GM21447 (cell line): Measurements from ENCODE around the gene P2RX3.
"Not testable (repeated sequence)": the region's sequence is repeated elsewhere in the genome, so short reads cannot be mapped to it uniquely, and the experiment has no call there.

Experiments
- ATAC-seq: cut with Tn5 transposase; IDR thresholded peaks from one replicate; pipeline ENCODE4 v1.9.1; 2021; ENCODE audit not compliant: unreplicated experiment

Gene P2RX3

DNA sequence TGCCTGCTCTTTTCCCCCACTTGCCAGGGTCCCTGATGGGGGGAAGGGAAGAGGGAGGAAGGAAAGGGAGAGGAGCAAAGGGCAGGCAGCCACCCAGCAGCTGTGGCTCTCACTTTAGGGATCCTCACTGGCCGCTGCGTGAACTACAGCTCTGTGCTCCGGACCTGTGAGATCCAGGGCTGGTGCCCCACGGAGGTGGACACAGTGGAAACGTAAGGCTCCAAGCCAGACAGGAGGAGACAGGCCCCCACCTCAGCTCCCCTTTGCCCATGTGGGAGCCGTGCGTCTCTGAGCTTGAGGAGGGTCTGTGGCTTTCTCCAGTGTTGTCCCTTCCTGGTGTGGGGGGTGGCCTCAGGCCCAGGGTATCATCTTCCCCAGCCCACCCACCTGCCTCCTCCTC, 9.9 kb downstream of the P2RX3 start:
- no peak for ATAC-seq

DNA sequence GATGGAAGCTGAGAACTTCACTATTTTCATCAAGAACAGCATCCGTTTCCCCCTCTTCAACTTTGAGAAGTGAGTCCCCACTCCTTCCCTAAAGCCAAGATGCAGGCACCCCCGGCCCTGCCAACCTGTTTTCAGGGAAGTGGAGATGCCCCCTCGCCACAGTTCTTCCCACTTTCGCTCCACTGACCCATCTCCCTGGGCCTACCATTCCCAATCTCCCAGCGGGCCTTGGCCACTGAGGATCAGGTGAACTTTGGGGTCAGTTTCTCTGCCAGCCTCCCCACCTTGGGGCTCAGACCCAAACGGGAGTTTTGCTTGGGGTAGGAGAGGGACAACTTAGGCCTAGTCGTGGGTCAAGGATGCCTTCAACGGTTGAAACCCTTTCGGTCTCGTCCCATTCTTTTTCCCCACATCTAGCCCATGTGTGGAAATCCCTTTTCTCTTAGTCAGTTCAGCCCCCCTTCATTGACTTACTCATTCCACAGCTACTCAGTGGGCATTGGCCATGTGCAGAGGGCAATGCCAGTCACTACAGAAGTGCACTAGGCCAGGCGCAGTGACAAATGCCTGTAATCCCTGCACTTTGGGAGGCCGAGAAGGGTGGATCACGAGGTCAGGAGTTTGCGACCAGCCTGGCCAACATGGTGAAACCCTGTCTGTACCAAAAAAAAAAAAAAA, 10.6 kb downstream of the P2RX3 start:
- no peak for ATAC-seq

GRCh38 chr11:57349491-57350274, 11.5 kb downstream of the P2RX3 start:
- no peak for ATAC-seq

- no peak for ATAC-seq
Observed at GRCh38 chr11:57353036-57353435, 14.9 kb downstream of the P2RX3 start.

GRCh38 chr11:57353446-57353845, 15.3 kb downstream of the P2RX3 start:
- no peak for ATAC-seq

DNA sequence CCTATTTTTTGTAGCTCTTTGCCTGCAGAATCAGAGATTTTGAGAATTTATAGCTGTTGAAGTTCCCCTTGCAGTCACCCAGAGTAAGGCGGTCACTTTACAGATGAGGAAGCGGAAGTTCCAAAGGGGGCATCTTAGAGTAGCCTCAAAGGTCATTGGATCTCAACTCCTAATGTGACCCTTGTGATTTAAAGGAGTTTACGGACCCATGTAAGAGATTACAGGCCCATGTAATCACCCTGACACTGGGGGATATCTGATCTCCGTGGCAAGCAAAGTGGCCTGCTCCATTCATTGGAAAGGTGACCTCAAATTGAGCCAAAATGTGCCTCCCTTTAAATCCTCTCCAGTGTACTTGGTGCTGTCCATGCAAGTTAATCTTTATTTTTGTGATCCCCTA, 15.7 kb downstream of the P2RX3 start:
- ATAC-seq, result no peak

DNA sequence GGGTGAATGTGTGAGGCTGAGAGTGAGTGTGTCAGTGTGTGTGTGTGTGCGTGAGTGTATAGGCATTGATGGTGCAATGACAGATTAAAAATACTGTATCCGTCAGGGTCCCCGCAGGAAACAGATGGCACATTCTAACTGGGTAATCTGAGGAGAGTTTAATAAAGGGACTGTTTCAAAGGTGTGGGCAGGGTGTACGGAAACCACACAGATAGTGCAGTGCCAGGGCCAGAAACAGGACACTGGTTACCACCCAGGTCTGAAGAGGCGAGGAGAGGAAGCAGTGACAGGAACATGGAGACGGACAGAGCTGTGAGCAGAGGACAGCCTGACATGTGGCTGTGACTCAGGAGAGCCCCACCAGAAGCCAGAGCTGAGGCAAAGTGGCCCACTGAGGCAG, 16.5 kb downstream of the P2RX3 start:
- no peak for ATAC-seq

DNA sequence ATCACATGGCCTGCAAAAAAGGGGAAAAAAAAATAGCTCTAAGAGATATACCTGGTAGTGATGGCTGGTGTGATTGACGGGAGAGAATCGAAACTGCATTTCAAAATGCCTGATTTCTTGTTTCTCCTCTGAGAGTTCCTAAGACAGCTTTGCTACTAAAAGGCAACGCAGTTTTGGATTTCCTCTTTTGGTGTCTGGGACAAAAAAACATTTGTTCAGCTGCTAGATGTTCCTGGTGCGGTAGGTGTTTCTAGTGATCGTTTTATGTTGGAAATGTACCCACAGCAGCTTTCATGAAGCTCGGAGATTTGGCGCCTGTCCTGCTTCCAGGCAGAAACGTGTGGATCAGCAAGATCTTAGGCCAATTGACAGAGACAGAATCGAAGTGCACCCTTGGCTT, 18.1 kb downstream of the P2RX3 start:
- no peak for ATAC-seq

DNA sequence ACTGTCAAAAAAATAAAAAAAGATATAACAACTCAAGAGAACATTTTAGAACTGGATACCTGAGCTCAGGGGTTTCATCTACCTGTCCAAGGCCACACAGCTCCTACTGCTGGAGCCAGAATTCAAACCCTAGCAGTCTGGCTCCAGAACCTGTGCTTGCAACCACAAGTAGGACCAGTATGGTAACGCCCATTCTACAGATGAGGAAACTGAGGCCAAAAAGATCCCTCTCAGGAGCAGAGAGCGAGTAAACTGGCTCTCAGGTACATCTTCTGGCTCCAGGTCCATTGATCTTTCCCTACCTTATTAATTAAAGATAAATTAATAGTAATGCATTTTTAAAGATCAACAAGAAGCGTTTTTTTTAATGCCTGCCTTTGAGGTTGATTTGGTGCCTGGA, 19.2 kb downstream of the P2RX3 start:
- ATAC-seq, result no peak

DNA sequence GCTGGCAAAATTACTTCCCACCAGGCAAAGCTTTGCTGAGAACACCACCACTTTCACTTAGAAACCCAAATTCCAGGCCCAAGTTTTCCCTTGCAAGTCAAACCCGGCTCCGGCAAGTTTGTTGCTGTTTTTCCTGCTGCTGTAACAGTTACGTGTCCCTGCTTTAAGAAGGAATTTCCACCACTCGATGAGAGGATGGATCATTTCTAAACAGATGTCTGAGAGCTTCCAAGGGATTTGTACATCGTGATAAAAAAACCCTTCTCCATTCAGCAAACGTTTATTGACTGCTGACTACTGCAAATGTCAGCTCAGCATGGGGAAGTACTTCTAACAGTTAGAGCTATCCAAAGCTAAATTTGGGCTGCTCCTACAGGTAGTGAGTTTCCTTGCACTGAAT, 19.7 kb downstream of the P2RX3 start:
- ATAC-seq, result no peak

DNA sequence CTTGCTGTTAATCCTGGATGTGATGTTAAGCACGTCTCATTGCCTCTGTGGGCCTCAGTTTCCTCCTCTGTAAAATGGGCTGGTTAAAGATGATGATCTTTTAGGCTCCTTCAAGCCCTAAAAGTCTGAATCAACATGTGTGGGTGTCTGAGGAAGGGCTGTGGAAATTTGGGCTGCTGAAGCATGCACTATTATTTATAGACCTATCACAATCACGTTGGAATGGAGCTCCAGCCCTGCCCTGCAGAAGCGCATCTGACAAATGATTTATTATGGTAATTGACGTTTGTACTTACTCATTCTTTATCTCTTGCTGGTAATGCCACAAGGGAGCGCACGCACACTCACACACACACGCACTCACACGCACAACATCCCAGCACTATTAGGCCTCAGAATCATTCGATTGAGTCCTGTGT, 20.4 kb downstream of the P2RX3 start:
- ATAC-seq, result no peak

GRCh38 chr11:57358991-57359390, 20.8 kb downstream of the P2RX3 start:
- no peak for ATAC-seq

DNA sequence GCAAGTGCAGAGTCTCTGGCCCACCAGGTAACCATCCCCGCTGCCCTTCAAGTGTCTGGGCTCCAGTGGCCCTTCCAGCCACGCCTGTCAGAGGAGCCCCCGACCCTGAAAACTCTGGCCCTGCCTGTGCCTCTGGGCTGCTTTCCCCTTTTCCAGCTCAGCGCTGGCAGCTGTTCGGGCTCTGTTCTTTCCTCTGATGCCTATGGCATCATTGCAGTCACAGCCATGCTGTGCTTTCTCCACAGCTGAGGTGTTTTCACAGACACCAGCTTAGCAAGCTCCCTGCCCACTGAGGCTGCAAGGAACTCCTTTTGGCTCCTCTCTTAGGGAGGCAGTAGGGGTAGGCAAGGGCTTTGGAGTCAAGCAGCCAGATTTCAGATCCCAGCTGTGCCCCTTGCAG, 21.2 kb downstream of the P2RX3 start:
- no peak for ATAC-seq

DNA sequence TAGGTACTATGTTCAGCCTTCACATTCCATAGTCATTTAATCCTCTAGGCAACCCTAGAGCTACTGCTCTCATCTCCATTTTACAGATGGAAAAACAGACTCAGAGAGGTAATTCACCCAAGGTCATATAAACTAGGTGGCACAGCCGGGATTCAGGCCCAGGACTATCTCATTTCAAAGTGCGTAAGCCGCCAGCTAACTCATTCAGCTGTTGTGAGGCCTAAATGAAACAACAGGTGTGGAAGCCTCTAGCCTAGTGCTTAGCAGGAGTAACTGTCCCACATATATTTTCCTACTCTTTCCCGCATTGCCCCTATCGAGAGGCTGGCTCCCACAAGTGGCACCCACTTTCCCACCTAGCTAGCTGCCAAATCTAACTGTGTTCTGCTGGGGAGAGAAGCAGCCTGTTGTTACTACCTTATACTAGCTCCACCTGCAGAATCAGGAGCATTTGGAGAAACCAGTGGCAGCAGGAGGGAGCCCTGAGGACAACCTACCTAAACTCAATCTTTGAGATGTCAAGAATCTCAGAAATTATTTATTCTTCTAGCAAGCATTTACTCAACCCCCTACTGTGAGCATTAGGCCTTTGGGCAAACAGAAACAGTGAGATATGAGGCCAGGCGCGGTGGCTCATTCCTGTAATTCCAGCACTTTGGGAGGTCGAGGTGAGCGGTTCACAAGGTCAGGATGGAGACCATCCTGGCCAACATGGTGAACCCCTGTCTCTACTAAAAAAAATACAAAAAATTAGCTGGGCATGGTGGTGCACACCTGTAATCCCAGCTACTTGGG, 21.9 kb downstream of the P2RX3 start:
- no peak for ATAC-seq

DNA sequence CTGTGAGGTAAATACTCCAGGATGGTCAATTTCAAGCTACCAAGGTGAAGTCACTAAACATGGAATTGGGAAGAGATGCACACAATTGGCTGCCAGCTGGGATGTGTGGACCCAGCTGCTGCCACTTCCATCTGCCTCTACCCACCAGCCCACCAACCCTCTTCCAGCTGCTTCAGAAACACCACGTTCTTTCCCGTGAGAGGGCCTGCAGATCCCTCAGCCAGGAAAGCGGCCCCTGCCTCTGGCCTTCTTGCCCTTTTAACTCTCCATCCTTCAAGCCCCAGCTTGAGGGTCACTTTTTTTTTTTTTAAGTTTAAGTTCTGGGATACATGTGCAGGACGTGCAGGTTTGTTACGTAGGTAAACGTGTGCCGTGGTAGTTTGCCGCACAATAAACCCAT, 22.8 kb downstream of the P2RX3 start:
- no peak for ATAC-seq

DNA sequence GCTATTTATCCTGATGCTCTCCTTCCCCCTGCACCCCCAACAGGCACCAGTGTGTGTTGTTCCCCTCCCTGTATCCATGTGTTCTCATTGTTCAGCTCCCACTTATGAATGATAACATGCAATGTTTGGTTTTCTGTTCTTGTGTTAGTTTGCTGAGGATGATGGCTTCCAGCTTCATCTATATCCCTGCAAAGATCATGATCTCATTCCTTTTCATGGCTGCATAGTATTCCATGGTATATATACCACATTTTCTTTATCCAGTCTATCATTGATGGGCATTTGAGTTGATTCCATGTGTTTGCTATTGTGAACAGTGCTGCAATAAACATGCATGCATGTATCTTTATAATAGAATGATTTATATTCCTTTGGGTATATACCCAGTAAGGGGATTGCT, 23.3 kb downstream of the P2RX3 start:
- ATAC-seq, result not testable (repeated sequence)

DNA sequence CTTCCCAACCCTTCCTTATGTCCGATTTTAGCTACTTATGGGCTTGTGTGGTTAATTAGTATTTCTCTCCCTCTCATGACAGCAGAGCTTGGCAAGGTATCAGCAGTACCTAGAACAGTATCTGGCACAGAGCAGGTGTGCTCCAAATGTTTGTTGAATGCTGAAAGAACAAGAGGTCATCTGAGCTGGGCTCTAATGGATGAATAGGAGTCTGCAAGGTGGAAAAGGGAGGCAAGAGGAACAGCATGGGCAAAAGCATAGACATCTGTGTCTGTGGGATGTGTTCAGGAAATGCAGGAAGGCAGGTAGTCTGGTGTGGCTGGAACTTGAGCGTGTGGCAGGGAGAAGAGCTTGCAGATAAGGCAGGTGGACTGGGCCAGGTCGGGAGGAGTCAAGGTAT, 23.8 kb downstream of the P2RX3 start:
- ATAC-seq, result no peak

GRCh38 chr11:57363131-57364080, 25.3 kb downstream of the P2RX3 start:
- no peak for ATAC-seq

DNA sequence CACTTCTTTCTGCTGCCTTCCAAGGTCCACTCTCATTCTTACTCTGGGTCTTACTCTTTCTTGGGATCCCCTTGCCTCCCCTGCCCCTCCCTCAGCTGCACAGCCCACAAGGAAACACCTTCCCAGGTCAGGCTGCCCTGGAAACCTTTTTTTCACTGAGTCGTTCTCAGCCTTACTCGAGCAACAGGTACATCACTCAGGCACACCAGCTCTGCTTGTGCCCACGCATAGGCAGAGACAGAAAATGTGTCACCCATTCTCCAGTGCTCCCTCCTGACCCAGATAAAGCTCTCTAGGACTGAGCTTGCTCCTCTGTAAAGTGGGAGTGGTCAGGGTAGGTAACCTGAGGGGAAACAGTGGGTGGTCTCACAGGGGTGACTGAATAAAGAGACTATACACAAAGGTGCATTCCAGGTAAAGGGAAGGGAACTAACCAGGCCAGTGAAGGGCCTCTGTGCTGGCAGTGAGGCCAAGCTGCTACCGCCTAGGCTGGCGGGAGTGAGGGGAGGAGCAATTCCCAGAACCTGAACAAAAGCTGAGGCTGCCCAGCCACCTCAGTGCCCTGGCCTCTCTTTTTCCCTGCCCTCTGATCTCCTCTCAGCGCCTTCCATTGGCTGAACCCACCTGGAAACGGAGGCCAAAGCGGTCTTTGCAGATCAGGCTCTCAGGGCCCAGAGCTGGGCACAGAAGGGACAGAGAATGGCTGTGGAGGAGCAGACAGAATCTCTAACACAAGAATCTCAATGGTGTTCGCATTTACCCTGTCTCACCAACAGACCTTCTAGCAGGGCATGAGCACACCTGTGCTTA, 26.9 kb downstream of the P2RX3 start:
- no peak for ATAC-seq
